ENCODE results near the gene RANBP2.
"Not testable (repeated sequence)": the region's sequence is repeated elsewhere in the genome, so short reads cannot be mapped to it uniquely, and the experiment has no call there.

RANBP2 gene

GRCh38 chr2:108719149-108720044 is at the start of gene RANBP2:
Gene RANBP2 (plus strand): TSS chr2:108719482. CDS start chr2:108719607, 125 bp downstream.
- peak; percentile 98 for DNase-seq (ENCODE audit: low read depth, low spot score)

GRCh38 chr2:108670282-108670681 is 49.0 kb upstream of the RANBP2 start:
- DNase-seq (ENCODE audit: low read depth, low spot score) = not testable (repeated sequence)

GRCh38 chr2:108672200-108672805 is 47.0 kb upstream of the RANBP2 start:
- DNase-seq (ENCODE audit: low read depth, low spot score) = not testable (repeated sequence)

- DNase-seq (ENCODE audit: low read depth, low spot score) = not testable (repeated sequence)
Observed at GRCh38 chr2:108676522-108676921, 42.8 kb upstream of the RANBP2 start.

GRCh38 chr2:108677239-108677744 is 42.0 kb upstream of the RANBP2 start:
- DNase-seq (ENCODE audit: low read depth, low spot score) = not testable (repeated sequence)

- not testable (repeated sequence) for DNase-seq (ENCODE audit: low read depth, low spot score)
Observed at GRCh38 chr2:108678198-108678651, 41.1 kb upstream of the RANBP2 start.

- not testable (repeated sequence) for DNase-seq (ENCODE audit: low read depth, low spot score)
Observed at GRCh38 chr2:108680805-108681204, 38.5 kb upstream of the RANBP2 start.

GRCh38 chr2:108688818-108689756 is 30.2 kb upstream of the RANBP2 start:
- DNase-seq (ENCODE audit: low read depth, low spot score) = not testable (repeated sequence)

GRCh38 chr2:108690001-108690400 is 29.3 kb upstream of the RANBP2 start:
- not testable (repeated sequence) for DNase-seq (ENCODE audit: low read depth, low spot score)

GRCh38 chr2:108691447-108691846 is 27.8 kb upstream of the RANBP2 start:
- DNase-seq (ENCODE audit: low read depth, low spot score) = no peak

GRCh38 chr2:108701208-108701607 is 18.1 kb upstream of the RANBP2 start:
- no peak for DNase-seq (ENCODE audit: low read depth, low spot score)

GRCh38 chr2:108701806-108702205 is 17.5 kb upstream of the RANBP2 start:
- no peak for DNase-seq (ENCODE audit: low read depth, low spot score)

- no peak for DNase-seq (ENCODE audit: low read depth, low spot score)
Observed at GRCh38 chr2:108704871-108705270, 14.4 kb upstream of the RANBP2 start.

GRCh38 chr2:108707300-108707699 is 12.0 kb upstream of the RANBP2 start:
- DNase-seq (ENCODE audit: low read depth, low spot score) = no peak

GRCh38 chr2:108716971-108717370 is 2.3 kb upstream of the RANBP2 start:
- DNase-seq (ENCODE audit: low read depth, low spot score) = not testable (repeated sequence)

GRCh38 chr2:108726048-108726447 is 6.8 kb downstream of the RANBP2 start:
- DNase-seq (ENCODE audit: low read depth, low spot score) = not testable (repeated sequence)

GRCh38 chr2:108734656-108735055 is 15.4 kb downstream of the RANBP2 start:
- not testable (repeated sequence) for DNase-seq (ENCODE audit: low read depth, low spot score)

- DNase-seq (ENCODE audit: low read depth, low spot score) = not testable (repeated sequence)
Observed at GRCh38 chr2:108757973-108758372, 38.7 kb downstream of the RANBP2 start.

GRCh38 chr2:108762618-108763017 is 43.3 kb downstream of the RANBP2 start:
- not testable (repeated sequence) for DNase-seq (ENCODE audit: low read depth, low spot score)

- not testable (repeated sequence) for DNase-seq (ENCODE audit: low read depth, low spot score)
Observed at GRCh38 chr2:108766671-108767070, 47.4 kb downstream of the RANBP2 start.

- not testable (repeated sequence) for DNase-seq (ENCODE audit: low read depth, low spot score)
Observed at GRCh38 chr2:108767859-108768258, 48.6 kb downstream of the RANBP2 start.
